ENCODE data around the gene NDOR1. TPM values are rescaled to one million over a fixed set of nuclear protein-coding genes. Genes with fewer than 3 reads are reported as not detected.

The NDOR1 gene
- total RNA-seq, 1 experiment from 2014 or later, result 31.8 TPM

- no peak for TF ChIP-seq CTCF (IDR thresholded peaks at IDR 0.05; ENCODE audit: insufficient read depth in 1 of 2, low read depth in 1 of 2, low read length in 1 of 2, severe bottlenecking in 1 of 2, unreplicated experiment in 1 of 2)
- intact Hi-C loops (cut with micrococcal nuclease; ENCODE audit: unreplicated experiment), result loop anchor here (2.0 kb wide), 1 partner anchor 19 kb away; the partner anchor contains the start of gene TUBB4B
- Mint-ChIP-seq H3K27ac (ENCODE audit: unreplicated experiment) (no peak overlapping the region), H3K4me1 (ENCODE audit: low read depth, unreplicated experiment) (peaks cover 11% of the 10 kb centered on the region), H3K9me3 (ENCODE audit: unreplicated experiment) (no peaks in the 10 kb centered on the region), H3K27me3 (ENCODE audit: insufficient read depth, unreplicated experiment) (no peaks in the 10 kb centered on the region), H3K4me3 (ENCODE audit: unreplicated experiment) (peak overlapping the region; percentile 85), H3K36me3 (ENCODE audit: insufficient read depth, unreplicated experiment) (peaks cover 29% of the 10 kb centered on the region)
- ChIA-PET CTCF (interaction anchor here (1.3 to 2.5 kb wide), 3 partner anchors 15 to 47 kb away, joined by 3 to 27 read pairs (median 3); no protein-coding TSS in a partner anchor), POLR2A (interaction anchor here (2.5 to 3.3 kb wide), 3 partner anchors 19 to 33 kb away, joined by 10 to 27 read pairs (median 14); partner anchors contain the start of genes ANAPC2, SSNA1, TPRN and TUBB4B)
- no peaks in the 10 kb centered on the region for H3K27me3 ChIP-seq (replicated peaks; ENCODE audit: control insufficient read depth, insufficient read depth, low read length)
- no peaks in the 10 kb centered on the region for H3K9me3 ChIP-seq
- DNase-seq, result peak in 1 of 2 experiments; percentile 65
- BruUV-seq (replicated peaks), result no TSS peak
- H3K36me3 ChIP-seq (ENCODE audit: control insufficient read depth, insufficient read depth, low read length), result no peaks in the 10 kb centered on the region
- H3K4me3 ChIP-seq (ENCODE audit: low read depth, low read length), result peak overlapping the region; percentile 69
- peaks cover 29% of the 10 kb centered on the region for H3K4me1 ChIP-seq
Observed at GRCh38 chr9:137221506-137222111, 16.1 kb downstream of the NDOR1 start.

DNA sequence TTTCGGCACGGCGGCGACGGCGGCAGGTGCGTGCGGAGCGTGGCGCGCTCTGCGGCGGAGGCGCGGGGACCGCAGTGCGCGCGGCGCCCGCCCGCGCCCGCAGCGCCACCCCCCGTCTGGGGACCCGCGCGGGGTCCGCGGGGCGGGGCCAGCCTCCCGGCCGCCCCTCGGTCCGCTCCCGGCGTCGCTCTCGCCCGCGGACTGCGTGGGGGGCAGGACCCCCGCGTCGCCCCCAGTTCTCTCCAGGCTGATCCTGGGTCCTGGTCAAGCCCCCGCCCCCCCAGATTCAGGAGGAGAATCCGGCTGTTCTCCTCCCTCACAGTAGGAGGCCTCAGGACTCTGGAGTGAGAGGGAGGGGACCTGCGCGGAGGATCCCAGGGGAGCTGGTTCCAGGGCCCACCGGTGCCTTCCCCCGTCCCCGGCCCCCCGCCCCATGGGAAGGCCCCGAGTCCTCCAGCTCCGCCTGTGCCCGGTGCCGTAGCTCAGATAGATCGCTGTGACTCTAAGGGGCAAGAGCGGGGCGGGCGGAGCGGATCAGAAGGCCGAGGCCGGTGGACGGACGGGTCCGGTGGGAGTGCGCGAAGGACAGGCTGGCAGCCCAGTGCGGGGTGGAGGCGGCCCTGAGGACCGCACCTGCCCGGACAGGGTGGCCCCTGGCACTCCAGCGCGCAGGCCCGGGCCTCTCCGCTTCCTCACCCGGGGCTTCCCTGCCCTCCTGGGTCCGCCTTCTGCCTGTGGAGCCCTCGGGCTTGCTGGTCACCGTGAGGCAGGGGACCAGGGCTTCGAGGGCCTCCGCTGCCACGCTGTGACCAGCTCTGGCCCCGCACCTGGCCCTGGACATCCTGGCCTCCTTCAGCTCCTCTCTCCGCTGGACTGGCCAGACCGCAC, 16.9 kb downstream of the NDOR1 start, which contains the start of gene RNF208:
Gene RNF208, minus strand, starts transcription at position 51 of the 888 bp plus-strand sequence. CDS start 1,028 bp downstream, outside the sequence.
- no peak within 1 kb of the TSS for H3K27ac Mint-ChIP-seq (ENCODE audit: unreplicated experiment)
- BruUV-seq (replicated peaks), result no TSS peak
- peak in 1 of 2 experiments; percentile 4 for TF ChIP-seq CTCF (IDR thresholded peaks at IDR 0.05; ENCODE audit: insufficient read depth in 1 of 2, low read depth in 1 of 2, low read length in 1 of 2, severe bottlenecking in 1 of 2, unreplicated experiment in 1 of 2)
- Histone ChIP-seq H3K9me3 (no peaks in the 10 kb centered on the region), H3K27me3 (replicated peaks; ENCODE audit: control insufficient read depth, insufficient read depth, low read length) (no peaks in the 10 kb centered on the region), H3K36me3 (ENCODE audit: control insufficient read depth, insufficient read depth, low read length) (no peaks in the 10 kb centered on the region), H3K4me3 (ENCODE audit: low read depth, low read length) (peak within 1 kb of the TSS; percentile 69), H3K4me1 (peaks cover 29% of the 10 kb centered on the region)
- ChIA-PET CTCF (interaction anchor here (1.0 to 2.5 kb wide), 7 partner anchors 14 to 47 kb away, joined by 3 to 27 read pairs (median 3); partner anchors contain the start of gene TUBB4B), POLR2A (interaction anchor here (1.0 to 3.3 kb wide), 5 partner anchors 18 to 33 kb away, joined by 5 to 27 read pairs (median 10); partner anchors contain the start of genes ANAPC2, NELFB, SSNA1 and TPRN)
- H3K9me3 Mint-ChIP-seq (ENCODE audit: unreplicated experiment), result no peaks in the 10 kb centered on the region
- peaks cover 8% of the 10 kb centered on the region for H3K4me1 Mint-ChIP-seq (ENCODE audit: low read depth, unreplicated experiment)
- H3K36me3 Mint-ChIP-seq (ENCODE audit: insufficient read depth, unreplicated experiment), result peaks cover 21% of the 10 kb centered on the region
- H3K27me3 Mint-ChIP-seq (ENCODE audit: insufficient read depth, unreplicated experiment), result no peaks in the 10 kb centered on the region
- intact Hi-C loops (cut with micrococcal nuclease; ENCODE audit: unreplicated experiment), result loop anchor here (2.0 kb wide), 1 partner anchor 18 kb away; the partner anchor contains the start of gene TUBB4B
- peak within 1 kb of the TSS; percentile 85 for H3K4me3 Mint-ChIP-seq (ENCODE audit: unreplicated experiment)
- no peak for DNase-seq

Measured in Caco-2 (cell line).